HG03558 (cell line): ENCODE data around the gene NOTCH4.
A peak's percentile ranks its signal among the peaks of the same experiment; 100 is the strongest.
"Not testable (repeated sequence)": the region's sequence is repeated elsewhere in the genome, so short reads cannot be mapped to it uniquely, and the experiment has no call there.

Source experiments
- ATAC-seq: cut with Tn5 transposase; IDR thresholded peaks from one replicate; pipeline ENCODE4 v1.9.1; 2021; ENCODE audit warnings: moderate number of reproducible peaks; ENCODE audit not compliant: unreplicated experiment; ENCODE audit errors: extremely low read depth

Gene NOTCH4

GRCh38 chr6:32220021-32220420 lies 3.8 kb downstream of the NOTCH4 start:
- ATAC-seq = no peak

- no peak for ATAC-seq
These were observed 5.7 kb downstream of the NOTCH4 start for GRCh38 chr6:32218167-32218566.

GRCh38 chr6:32216998-32217397 lies 6.9 kb downstream of the NOTCH4 start:
- no peak for ATAC-seq

GRCh38 chr6:32216285-32216684 lies 7.6 kb downstream of the NOTCH4 start:
- ATAC-seq = no peak

GRCh38 chr6:32215617-32216016 lies 8.2 kb downstream of the NOTCH4 start:
- no peak for ATAC-seq

GRCh38 chr6:32214126-32214525 lies 9.7 kb downstream of the NOTCH4 start:
- no peak for ATAC-seq

- no peak for ATAC-seq
These were observed 10.2 kb downstream of the NOTCH4 start for GRCh38 chr6:32213649-32214048.

GRCh38 chr6:32212076-32212760 lies 11.6 kb downstream of the NOTCH4 start:
- ATAC-seq = no peak

GRCh38 chr6:32211432-32211831 lies 12.4 kb downstream of the NOTCH4 start:
- ATAC-seq = not testable (repeated sequence)

- no peak for ATAC-seq
These were observed 13.7 kb downstream of the NOTCH4 start for GRCh38 chr6:32210191-32210601.

- ATAC-seq = no peak
These were observed 14.9 kb downstream of the NOTCH4 start for GRCh38 chr6:32208996-32209395.

- ATAC-seq = no peak
These were observed 19.6 kb downstream of the NOTCH4 start for GRCh38 chr6:32204268-32204715.

- ATAC-seq = no peak
These were observed 20.2 kb downstream of the NOTCH4 start for GRCh38 chr6:32203426-32204267.

GRCh38 chr6:32202186-32202585 lies 21.7 kb downstream of the NOTCH4 start:
- no peak for ATAC-seq

GRCh38 chr6:32200711-32201475 lies 23.0 kb downstream of the NOTCH4 start:
- no peak for ATAC-seq

GRCh38 chr6:32198866-32199265 lies 25.0 kb downstream of the NOTCH4 start:
- no peak for ATAC-seq

GRCh38 chr6:32198345-32198696 lies 25.5 kb downstream of the NOTCH4 start:
- ATAC-seq = no peak

GRCh38 chr6:32196682-32197616 lies 26.9 kb downstream of the NOTCH4 start:
- ATAC-seq = no peak

GRCh38 chr6:32195902-32196681 lies 27.8 kb downstream of the NOTCH4 start:
- peak; percentile 60 for ATAC-seq
